ENCODE data around the gene VPS26B.
"Not testable (repeated sequence)": the region's sequence is repeated elsewhere in the genome, so short reads cannot be mapped to it uniquely, and the experiment has no call there.

The VPS26B gene

GRCh38 chr11:134281635-134282034 lies 57.2 kb downstream of the VPS26B start:
- DNase-seq (ENCODE audit: low read depth) = not testable (repeated sequence)

DNA sequence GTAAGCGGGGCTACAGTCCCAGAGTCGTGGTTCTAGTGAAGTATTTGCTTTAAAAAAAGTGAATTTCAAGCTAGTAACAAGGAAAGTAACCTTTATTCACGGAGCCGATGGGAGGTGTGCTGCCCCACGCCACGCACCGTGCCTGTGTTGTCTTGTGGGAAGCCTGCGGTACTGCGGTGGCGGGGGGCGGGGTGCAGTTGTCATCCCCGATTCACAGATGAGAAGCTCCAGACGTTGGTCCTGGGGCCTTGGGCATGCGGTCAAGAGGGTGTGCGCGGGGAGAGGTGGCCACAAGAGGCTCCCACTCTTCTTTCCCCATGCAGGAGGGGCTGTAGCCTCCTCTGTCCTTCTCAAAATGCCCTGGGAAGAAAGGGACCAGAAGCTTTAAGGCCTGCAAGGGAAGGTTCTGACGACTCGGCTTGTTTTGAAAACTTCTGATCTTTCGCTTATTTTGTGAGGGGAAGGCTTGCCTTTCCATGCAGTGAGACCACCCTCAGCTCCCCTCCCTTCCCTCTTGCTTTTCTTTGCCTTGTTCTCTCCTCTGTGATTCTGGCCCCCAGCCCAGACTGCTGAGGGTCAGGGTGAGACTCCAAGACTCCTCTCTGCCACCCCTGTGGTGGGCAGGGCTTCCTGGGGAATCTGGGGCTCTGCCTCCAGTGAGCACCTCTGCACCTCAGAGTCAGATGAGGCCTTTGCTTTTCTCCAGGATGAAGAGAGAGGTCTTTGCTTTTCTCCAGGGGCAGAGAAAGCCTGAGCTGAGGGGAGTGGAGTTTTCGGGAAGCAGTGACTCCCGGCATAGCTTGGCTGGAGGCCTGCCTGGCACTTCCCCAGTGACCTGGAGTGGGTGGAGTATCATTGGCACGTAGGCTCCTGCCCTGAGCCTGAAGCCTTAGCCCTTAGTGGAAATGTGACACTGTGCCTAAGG lies 57.9 kb downstream of the VPS26B start:
- no peak for DNase-seq (ENCODE audit: low read depth)

GRCh38 chr11:134283461-134284230 lies 59.2 kb downstream of the VPS26B start:
- no peak for DNase-seq (ENCODE audit: low read depth)

DNA sequence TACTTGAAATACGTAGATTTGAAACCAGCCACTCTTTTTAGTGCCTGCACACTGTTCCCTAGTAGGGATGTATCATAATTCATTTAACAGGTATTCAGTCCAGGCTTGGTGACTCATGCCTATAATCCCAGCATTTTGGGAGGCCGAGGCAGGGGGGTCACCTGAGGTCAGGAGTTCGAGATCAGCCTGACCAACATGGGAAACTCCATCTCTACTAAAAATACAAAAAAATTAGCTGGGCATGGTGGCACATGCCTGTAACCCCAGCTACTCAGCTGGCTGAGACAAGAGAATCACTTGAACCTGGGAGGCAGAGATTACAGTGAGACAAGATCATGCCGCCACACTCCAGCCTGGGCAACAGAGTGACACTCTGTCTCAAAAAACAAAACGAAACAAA lies 59.9 kb downstream of the VPS26B start:
- not testable (repeated sequence) for DNase-seq (ENCODE audit: low read depth)

- DNase-seq (ENCODE audit: low read depth) = no peak
These were observed 63.1 kb downstream of the VPS26B start for GRCh38 chr11:134287561-134287960.

GRCh38 chr11:134288486-134288885 lies 64.0 kb downstream of the VPS26B start:
- DNase-seq (ENCODE audit: low read depth) = no peak

DNA sequence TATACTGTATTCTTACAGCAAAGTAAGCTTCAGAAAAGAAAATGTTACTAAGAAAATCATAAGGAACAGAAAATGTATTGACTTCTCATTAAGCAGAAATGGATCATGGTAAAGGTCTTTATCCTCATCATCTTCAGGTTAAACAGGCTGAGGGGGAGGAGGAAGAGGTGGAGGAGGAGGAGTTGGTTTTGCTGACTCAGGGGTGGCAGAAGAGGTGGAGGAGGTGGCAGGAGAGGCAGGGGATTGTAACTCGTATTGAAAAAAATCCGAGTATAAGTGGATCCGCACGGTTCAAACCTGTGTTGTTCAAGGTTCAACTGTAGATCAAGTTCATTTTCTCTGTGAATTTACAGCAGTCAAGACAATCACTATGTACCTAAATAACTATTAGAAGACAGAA lies 64.7 kb downstream of the VPS26B start:
- DNase-seq (ENCODE audit: low read depth) = no peak

DNA sequence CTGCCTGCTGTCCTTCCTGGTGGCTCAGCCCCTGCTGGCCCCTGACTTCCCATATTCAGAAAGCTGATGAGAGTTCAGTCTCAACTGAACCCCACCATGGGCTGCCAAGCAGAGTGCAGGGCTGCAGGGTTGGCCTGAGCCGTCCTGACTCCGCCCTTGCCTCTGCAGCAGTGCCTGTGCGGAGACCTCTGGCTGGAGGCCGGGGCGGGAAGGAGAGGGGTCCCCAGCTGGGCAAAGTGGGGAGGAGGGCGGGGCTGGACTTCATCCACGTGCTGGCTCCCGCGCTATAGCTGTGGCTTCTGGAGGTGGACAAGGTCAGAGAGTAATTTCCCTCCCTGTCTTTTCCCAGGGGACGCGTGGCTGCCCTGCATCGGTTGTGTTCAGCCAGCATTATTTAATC lies 65.3 kb downstream of the VPS26B start:
- no peak for DNase-seq (ENCODE audit: low read depth)

GRCh38 chr11:134290646-134291045 lies 66.2 kb downstream of the VPS26B start:
- no peak for DNase-seq (ENCODE audit: low read depth)

DNA sequence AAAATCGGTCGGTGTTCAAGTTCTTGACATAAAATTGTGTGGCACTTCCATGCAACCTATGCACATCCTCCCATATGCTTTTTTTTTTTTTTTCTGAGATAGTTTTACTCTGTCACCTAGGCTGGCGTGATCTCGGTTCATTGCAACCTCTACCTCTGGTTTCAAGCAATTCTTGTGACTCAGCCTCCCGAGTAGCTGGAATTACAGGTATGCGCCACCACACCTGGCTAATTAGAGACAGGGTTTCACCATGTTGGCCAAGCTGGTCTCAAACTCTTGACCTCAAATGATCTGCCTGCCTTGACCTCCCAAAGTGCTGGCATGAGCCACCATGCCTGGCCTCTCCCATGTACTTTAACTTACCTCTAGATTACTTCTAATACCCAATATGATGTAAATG lies 66.7 kb downstream of the VPS26B start:
- DNase-seq (ENCODE audit: low read depth) = no peak

DNA sequence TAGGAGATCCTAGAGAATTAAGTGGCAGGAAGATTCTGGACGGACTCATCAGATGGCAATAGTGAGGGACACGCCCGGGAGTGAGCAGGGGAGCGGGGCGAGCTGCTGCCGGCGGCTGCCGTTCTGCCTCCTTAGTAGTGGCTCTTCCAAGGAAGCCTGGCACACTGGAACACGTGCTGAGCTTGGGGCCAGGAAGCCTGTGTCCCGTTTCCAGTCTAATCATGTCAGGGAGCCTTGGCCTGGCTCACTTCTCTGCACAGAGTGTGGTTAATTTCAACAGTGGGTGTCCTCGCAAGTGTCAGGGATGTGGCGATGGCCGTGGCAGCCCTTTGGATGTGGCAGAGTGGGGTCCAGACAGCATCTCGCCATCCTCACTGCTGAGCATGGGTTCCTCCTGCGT lies 68.2 kb downstream of the VPS26B start:
- DNase-seq (ENCODE audit: low read depth) = no peak

GRCh38 chr11:134293119-134294113 lies 68.9 kb downstream of the VPS26B start:
- DNase-seq (ENCODE audit: low read depth) = no peak

- DNase-seq (ENCODE audit: low read depth) = no peak
These were observed 70.2 kb downstream of the VPS26B start for GRCh38 chr11:134294664-134295063.
